ENCODE data around the gene ZNF860.
"Not testable (repeated sequence)": the region's sequence is repeated elsewhere in the genome, so short reads cannot be mapped to it uniquely, and the experiment has no call there.

The ZNF860 gene

GRCh38 chr3:32000877-32001276 is 19.3 kb downstream of the ZNF860 start:
- no peak for DNase-seq

DNA sequence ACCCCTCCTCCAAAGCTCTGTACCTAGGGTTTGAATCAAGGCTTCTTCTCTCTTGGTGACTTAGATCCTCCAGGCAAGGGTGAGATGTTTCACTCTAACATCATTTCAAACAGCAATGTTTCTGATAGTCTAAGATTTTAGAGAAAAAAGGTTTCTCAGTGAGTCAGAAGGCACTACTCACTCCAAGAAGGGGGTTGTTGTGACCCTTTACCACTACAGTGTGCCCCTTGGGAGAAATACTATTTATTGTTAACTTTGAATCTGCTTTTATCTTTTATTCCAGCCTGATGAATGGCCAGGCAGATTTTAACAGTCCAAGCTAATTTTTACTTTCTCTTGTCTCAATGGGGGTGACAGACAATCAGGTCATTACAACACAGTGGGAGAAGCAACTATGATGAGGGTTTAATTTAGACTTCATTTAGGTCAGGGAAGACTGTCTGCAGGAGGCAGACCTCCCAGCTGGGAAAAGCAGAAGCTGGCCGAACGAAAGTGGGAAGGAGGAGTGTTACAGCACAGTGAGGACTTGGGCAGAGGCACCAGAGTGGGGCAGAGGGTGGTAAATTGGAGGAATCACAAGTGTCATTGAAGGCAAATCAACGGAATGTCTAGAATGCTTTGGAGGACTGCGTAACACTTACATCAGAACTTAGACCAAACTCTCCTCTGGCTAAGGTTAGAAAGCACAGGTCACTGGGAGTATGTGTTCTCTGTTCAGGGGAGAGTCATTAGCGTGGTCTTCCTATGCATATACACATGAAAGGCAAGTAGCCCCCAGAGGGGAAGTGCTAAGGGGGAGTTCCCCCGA is 21.2 kb downstream of the ZNF860 start:
- DNase-seq: no peak

- no peak for DNase-seq
Observed at GRCh38 chr3:32003380-32003779, 21.8 kb downstream of the ZNF860 start.

DNA sequence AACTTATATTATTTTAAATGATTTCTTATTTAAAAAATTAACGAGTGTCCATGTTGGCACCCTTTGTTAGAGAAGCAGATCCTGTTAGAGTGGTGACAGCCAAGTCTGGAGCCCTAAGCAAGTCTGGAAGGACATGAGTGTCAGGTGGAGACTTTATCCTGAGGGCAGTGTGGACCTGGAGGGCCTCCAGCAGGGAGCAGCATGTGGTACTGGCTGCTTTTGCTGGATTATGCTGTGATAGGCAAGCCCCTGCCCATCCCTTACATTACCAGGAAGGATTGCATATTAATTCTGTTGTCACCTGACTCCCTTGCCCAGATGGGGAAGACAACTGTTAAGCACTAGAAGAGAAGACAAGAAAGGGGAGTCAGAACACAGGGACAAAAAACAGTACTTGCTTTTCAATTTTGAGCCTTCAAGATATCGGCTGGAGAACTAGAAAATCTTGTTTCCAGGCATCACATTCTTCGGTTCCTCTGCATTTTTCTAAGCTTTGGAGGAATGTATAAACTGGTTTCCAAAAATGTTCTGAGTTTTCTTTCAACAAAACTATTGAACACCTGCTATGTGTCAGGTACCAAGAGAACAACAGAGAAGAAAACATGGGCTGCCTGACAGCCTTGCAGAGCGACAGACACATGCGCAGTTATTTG is 22.7 kb downstream of the ZNF860 start:
- no peak for DNase-seq

DNA sequence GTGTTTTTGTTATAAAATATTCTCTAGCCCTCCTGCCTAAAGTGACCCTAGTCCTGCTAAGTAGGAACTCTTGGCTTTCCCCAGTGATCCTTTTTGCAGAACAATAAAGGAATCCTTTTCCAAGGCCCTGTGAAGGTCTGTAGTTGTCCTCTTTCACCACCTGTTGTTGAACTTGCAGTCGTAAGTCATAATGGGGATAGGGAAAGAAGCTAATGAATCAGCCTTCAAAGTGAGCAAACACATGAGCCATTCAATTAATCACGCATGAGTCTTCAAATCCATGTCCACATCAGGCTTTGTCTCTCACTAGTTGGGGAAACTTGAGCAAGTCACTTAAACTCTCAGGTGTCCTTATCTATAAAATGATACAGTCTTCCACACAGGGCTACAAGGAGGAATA is 27.6 kb downstream of the ZNF860 start:
- DNase-seq: no peak

- no peak for DNase-seq
Observed at GRCh38 chr3:32009957-32010356, 28.4 kb downstream of the ZNF860 start.

- not testable (repeated sequence) for DNase-seq
Observed at GRCh38 chr3:32010699-32011098, 29.1 kb downstream of the ZNF860 start.

DNA sequence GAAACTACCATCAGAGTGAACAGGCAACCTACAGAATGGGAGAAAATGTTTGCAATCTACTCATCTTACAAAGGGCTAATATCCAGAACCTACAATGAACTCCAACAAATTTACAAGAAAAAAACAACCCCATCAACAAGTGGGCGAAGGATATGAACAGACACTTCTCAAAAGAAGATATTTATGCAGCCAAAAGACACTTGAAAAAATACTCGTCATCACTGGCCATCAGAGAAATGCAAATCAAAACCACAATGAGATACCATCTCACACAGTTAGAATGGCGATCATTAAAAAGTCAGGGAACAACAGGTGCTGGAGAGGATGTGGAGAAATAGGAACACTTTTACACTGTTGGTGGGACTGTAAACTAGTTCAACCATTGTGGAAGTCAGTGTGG is 34.1 kb downstream of the ZNF860 start:
- DNase-seq: not testable (repeated sequence)

DNA sequence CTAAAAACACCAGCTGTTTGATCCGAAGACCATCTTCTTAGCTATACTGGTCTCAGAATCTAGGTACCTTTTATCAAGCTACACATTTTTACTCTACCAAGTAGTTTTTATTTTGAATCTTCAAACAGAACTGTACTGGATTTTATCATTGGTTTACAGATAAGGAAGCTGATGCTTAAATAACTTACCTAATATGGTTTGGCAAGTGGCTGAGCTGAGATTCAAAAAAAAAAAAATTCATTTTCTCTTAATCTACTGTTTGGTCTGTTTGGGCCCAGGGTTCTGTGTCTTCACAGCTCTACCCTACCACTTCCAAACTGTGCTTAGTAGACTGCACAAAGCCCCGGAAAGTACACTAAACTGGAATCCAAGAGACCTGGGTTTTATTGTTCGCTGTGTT is 35.7 kb downstream of the ZNF860 start:
- DNase-seq: no peak

DNA sequence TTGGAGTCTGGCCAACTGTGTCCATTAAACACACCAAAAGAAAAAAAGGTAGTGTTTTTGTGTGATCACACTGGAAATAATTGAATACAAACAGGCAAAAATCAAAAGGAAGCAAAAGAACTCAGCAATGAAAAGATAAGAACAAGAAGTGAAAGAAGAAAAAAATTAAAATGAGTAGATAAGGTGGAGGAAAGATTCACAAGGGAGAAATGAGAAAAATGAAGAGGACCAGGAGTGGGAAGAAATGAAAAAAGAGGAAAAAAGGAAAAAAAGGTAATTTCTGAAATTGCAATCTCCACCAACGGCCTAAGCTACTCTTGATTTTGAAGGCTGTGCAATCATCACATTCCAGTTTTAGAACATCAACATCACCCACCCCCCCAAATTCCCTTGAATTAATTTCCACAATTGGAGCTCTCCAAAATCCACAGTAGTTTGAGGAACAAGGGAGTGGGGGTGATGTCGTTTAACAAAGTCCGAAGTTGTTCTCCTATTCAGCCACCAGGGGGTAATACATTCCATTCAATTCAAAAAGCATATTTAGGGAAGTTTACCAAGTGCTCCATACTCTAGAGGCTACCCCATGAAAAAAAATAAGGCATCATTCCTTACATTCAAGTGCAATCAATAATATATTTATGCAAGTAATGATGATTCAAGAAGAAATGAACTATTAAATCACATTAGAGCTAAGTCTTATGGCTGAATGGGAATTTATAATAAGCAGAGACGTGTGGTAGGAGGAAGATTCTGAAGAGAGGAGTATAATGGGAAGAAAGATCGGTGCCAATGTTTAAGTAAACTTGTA is 37.4 kb downstream of the ZNF860 start:
- DNase-seq: no peak

DNA sequence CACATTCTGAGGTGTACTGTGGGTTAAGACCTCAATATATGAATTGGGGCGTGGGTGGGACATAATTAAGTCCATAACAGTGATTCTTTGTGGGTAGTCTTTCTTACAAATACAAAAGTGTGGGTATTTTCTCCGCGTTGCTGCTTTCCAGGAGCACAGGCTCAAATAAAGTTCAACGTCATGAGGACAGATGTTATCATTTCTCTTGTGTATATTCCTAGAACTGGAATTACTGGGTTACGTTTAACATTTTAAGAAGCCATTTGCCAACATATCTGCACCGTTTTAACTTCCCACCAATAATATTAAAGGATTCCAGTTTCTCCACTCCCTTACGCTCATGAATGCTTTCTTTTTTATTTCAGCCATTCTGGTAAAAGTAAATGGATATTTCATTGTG is 39.6 kb downstream of the ZNF860 start:
- DNase-seq: no peak

- no peak for DNase-seq
Observed at GRCh38 chr3:32021748-32022147, 40.2 kb downstream of the ZNF860 start.

GRCh38 chr3:32022947-32023346 is 41.4 kb downstream of the ZNF860 start:
- no peak for DNase-seq

GRCh38 chr3:32026593-32026992 is 45.0 kb downstream of the ZNF860 start:
- DNase-seq: no peak

- no peak for DNase-seq
Observed at GRCh38 chr3:32037932-32038267, 56.4 kb downstream of the ZNF860 start.

- no peak for DNase-seq
Observed at GRCh38 chr3:32041316-32041715, 59.8 kb downstream of the ZNF860 start.

All from effector CD8-positive, alpha-beta T cell (primary cell).